Caco-2 (cell line): ENCODE data around the gene BCO2. TPM values are rescaled to one million over a fixed set of nuclear protein-coding genes. Genes with fewer than 3 reads are reported as not detected.

Experiments used
- BruUV-seq: library from RNA; stranded (reverse); fragments of 400-500 nt; replicated peaks from 2 replicates; lab custom pipeline; 2021; lab: Mats Ljungman, UMichigan
- CTCF ChIA-PET: fragments of 300-600 bp; sonication (Branson Sonifier 250); formaldehyde crosslinking; loops from one replicate; lab custom pipeline; 2022; ENCODE audit warnings: antibody characterized with exemption; lab: Charles Lee
- POLR2A ChIA-PET: fragments of 300-600 bp; sonication (Branson Sonifier 250); formaldehyde crosslinking; loops from one replicate; lab custom pipeline; 2022; ENCODE audit warnings: antibody characterized with exemption; lab: Charles Lee
- DNase-seq, 2 experiments: peaks; one replicate each; pipeline versions ENCODE4 v3.0.0 to v3.0.0-alpha.2; 2020 to 2022
- H3K27me3 ChIP-seq: replicated peaks from 2 replicates; pipeline ENCODE4 v1.6.0; 2011; ENCODE audit warnings: low read length; ENCODE audit not compliant: control insufficient read depth, insufficient read depth
- H3K36me3 ChIP-seq: 2 replicates; pipeline ENCODE4 v1.5.1; 2011; ENCODE audit warnings: low read length; ENCODE audit not compliant: control insufficient read depth, insufficient read depth
- H3K4me1 ChIP-seq: fragments of 250-450 bp; sonication (Bioruptor Pico); 2 replicates; pipeline ENCODE4 v1.5.1; 2020; ENCODE audit warnings: mild to moderate bottlenecking
- H3K4me3 ChIP-seq: 2 replicates; pipeline ENCODE4 v1.5.1; 2011; ENCODE audit warnings: low read depth, mild to moderate bottlenecking, control low read depth, low read length
- H3K9me3 ChIP-seq: fragments of 250-450 bp; sonication (Bioruptor Pico); 2 replicates; pipeline ENCODE4 v1.5.1; 2020; ENCODE audit warnings: mild to moderate bottlenecking, moderate library complexity
- H3K27ac Mint-ChIP-seq: one replicate; pipeline ENCODE4 v1.8.0; 2022; ENCODE audit warnings: mixed read lengths; ENCODE audit not compliant: unreplicated experiment
- H3K27me3 Mint-ChIP-seq: one replicate; pipeline ENCODE4 v1.8.0; 2022; ENCODE audit warnings: mixed read lengths; ENCODE audit not compliant: insufficient read depth, unreplicated experiment
- H3K36me3 Mint-ChIP-seq: one replicate; pipeline ENCODE4 v1.8.0; 2022; ENCODE audit warnings: mild to moderate bottlenecking, mixed read lengths; ENCODE audit not compliant: insufficient read depth, unreplicated experiment
- H3K4me1 Mint-ChIP-seq: one replicate; pipeline ENCODE4 v1.8.0; 2022; ENCODE audit warnings: low read depth, mixed read lengths; ENCODE audit not compliant: unreplicated experiment
- H3K4me3 Mint-ChIP-seq: one replicate; pipeline ENCODE4 v1.8.0; 2022; ENCODE audit warnings: mild to moderate bottlenecking, moderate library complexity, mixed read lengths; ENCODE audit not compliant: unreplicated experiment
- H3K9me3 Mint-ChIP-seq: one replicate; pipeline ENCODE4 v1.8.0; 2022; ENCODE audit warnings: mixed read lengths; ENCODE audit not compliant: unreplicated experiment
- CTCF ChIP-seq, 2 experiments: fragments of 200-600 bp in 1 of 2; IDR thresholded peaks; 1 replicate in 1 of 2; 2 replicates in 1 of 2; pipeline versions ENCODE4 v1.5.1 to v1.8.0; 2011 to 2022; ENCODE audit warnings: antibody characterized with exemption in 1 of 2, control low read depth in 1 of 2, inconsistent platforms in 1 of 2, low read depth in 1 of 2, low read length in 1 of 2, mild to moderate bottlenecking in 1 of 2, moderate library complexity in 1 of 2; ENCODE audit not compliant: insufficient read depth in 1 of 2, severe bottlenecking in 1 of 2, unreplicated experiment in 1 of 2
- intact Hi-C: fragments of 100-400 bp; cut with micrococcal nuclease; formaldehyde crosslinking; loops from one replicate; pipeline ENCODE4 v1.10.0; 2022; ENCODE audit not compliant: unreplicated experiment
- total RNA-seq: library from RNA; stranded (reverse); gene quantifications from 2 replicates; pipeline ENCODE4 v1.2.3, GENCODE V29; 2022

Gene BCO2
- total RNA-seq, 1 experiment from 2014 or later: 2.2 TPM

GRCh38 chr11:112206071-112206470 is 30.8 kb downstream of the BCO2 start:
- H3K4me1 Mint-ChIP-seq: no peaks in the 10 kb centered on the region
- no peak overlapping the region for H3K4me3 Mint-ChIP-seq
- H3K9me3 Mint-ChIP-seq: no peaks in the 10 kb centered on the region
- CTCF ChIA-PET: no interaction called here
- no peaks in the 10 kb centered on the region for H3K27me3 ChIP-seq
- no peaks in the 10 kb centered on the region for H3K36me3 Mint-ChIP-seq
- POLR2A ChIA-PET: no interaction called here
- H3K9me3 ChIP-seq: 0 out of 2 replicates have a peak, but pooled peaks cover 8% of the 10 kb centered on the region
- H3K4me1 ChIP-seq: no peaks in the 10 kb centered on the region
- no peak for TF ChIP-seq CTCF (IDR thresholded peaks at IDR 0.05; ENCODE audit: insufficient read depth in 1 of 2, low read depth in 1 of 2, low read length in 1 of 2, severe bottlenecking in 1 of 2, unreplicated experiment in 1 of 2)
- no peaks in the 10 kb centered on the region for H3K36me3 ChIP-seq
- no peak for DNase-seq
- no peak overlapping the region for H3K4me3 ChIP-seq
- peaks cover 8% of the 10 kb centered on the region for H3K27me3 Mint-ChIP-seq
- H3K27ac Mint-ChIP-seq: no peak overlapping the region
- BruUV-seq: no TSS peak
- intact Hi-C loops: no loop called here

- Mint-ChIP-seq H3K27me3 (peaks cover 6% of the 10 kb centered on the region), H3K9me3 (no peaks in the 10 kb centered on the region), H3K36me3 (no peaks in the 10 kb centered on the region), H3K4me1 (peaks cover 7% of the 10 kb centered on the region), H3K4me3 (no peak overlapping the region), H3K27ac (no peak overlapping the region)
- 0 out of 2 replicates have a peak, but pooled peaks cover 8% of the 10 kb centered on the region for H3K9me3 ChIP-seq
- peaks cover 13% of the 10 kb centered on the region for H3K4me1 ChIP-seq
- CTCF ChIA-PET: no interaction called here
- no peak overlapping the region for H3K4me3 ChIP-seq
- no peaks in the 10 kb centered on the region for H3K36me3 ChIP-seq
- intact Hi-C loops: loop anchor here (10.0 kb wide), 1 partner anchor 244 kb away; no protein-coding TSS in a partner anchor
- no peak for TF ChIP-seq CTCF (IDR thresholded peaks at IDR 0.05; ENCODE audit: insufficient read depth in 1 of 2, low read depth in 1 of 2, low read length in 1 of 2, severe bottlenecking in 1 of 2, unreplicated experiment in 1 of 2)
- POLR2A ChIA-PET: no interaction called here
- BruUV-seq: no TSS peak
- H3K27me3 ChIP-seq: no peaks in the 10 kb centered on the region
- DNase-seq: no peak
These were observed 35.6 kb downstream of the BCO2 start for GRCh38 chr11:112210890-112211289.

GRCh38 chr11:112211536-112211935 is 36.2 kb downstream of the BCO2 start:
- peaks cover 13% of the 10 kb centered on the region for H3K4me1 ChIP-seq
- Mint-ChIP-seq H3K9me3 (no peaks in the 10 kb centered on the region), H3K4me1 (peaks cover 13% of the 10 kb centered on the region), H3K27me3 (peaks cover 6% of the 10 kb centered on the region), H3K36me3 (no peaks in the 10 kb centered on the region), H3K4me3 (no peak overlapping the region), H3K27ac (no peak overlapping the region)
- DNase-seq: no peak
- ChIA-PET POLR2A (no interaction called here), CTCF (no interaction called here)
- no TSS peak for BruUV-seq
- intact Hi-C loops: loop anchor here (10.0 kb wide), 1 partner anchor 243 kb away; no protein-coding TSS in a partner anchor
- no peak overlapping the region for H3K4me3 ChIP-seq
- H3K27me3 ChIP-seq: no peaks in the 10 kb centered on the region
- no peaks in the 10 kb centered on the region for H3K36me3 ChIP-seq
- no peak for TF ChIP-seq CTCF (IDR thresholded peaks at IDR 0.05; ENCODE audit: insufficient read depth in 1 of 2, low read depth in 1 of 2, low read length in 1 of 2, severe bottlenecking in 1 of 2, unreplicated experiment in 1 of 2)
- 0 out of 2 replicates have a peak, but pooled peaks cover 5% of the 10 kb centered on the region for H3K9me3 ChIP-seq
